ENCODE data around the gene ENO1. TPM values are rescaled to one million over a fixed set of nuclear protein-coding genes. Genes with fewer than 3 reads are reported as not detected.

Gene ENO1
- total and polyA plus RNA-seq, 9 donors, result 334 to 469 (median 394) TPM

- Histone ChIP-seq H3K27me3 (ENCODE audit: control insufficient read depth, insufficient read depth, low read length) (no peaks in the 10 kb centered on the region), H3K4me3 (ENCODE audit: low read length) (no peak overlapping the region), H3K36me3 (ENCODE audit: control insufficient read depth, insufficient read depth, low read length) (no peaks in the 10 kb centered on the region), H3K27ac (ENCODE audit: low read length) (no peak overlapping the region), H3K4me1 (ENCODE audit: control insufficient read depth, insufficient read depth, low read length) (peaks cover 29% of the 10 kb centered on the region), H3K9me3 (replicated peaks; ENCODE audit: control insufficient read depth, low read depth, low read length) (no peaks in the 10 kb centered on the region)
- no peak for DNase-seq
- WGBS (ENCODE audit: insufficient coverage), result 100% methylated on average over 2 of the region's 5 CpGs
These were observed 27.4 kb downstream of the ENO1 start for GRCh38 chr1:8851060-8851459.

- Histone ChIP-seq H3K27me3 (ENCODE audit: control insufficient read depth, insufficient read depth, low read length) (no peaks in the 10 kb centered on the region), H3K27ac (ENCODE audit: low read length) (peak overlapping the region; percentile 90), H3K36me3 (ENCODE audit: control insufficient read depth, insufficient read depth, low read length) (no peaks in the 10 kb centered on the region), H3K9me3 (replicated peaks; ENCODE audit: control insufficient read depth, low read depth, low read length) (no peaks in the 10 kb centered on the region), H3K4me3 (ENCODE audit: low read length) (no peak overlapping the region), H3K4me1 (ENCODE audit: control insufficient read depth, insufficient read depth, low read length) (peaks cover 48% of the 10 kb centered on the region)
- 13% methylated on average over 6 of the region's 19 CpGs for WGBS (ENCODE audit: insufficient coverage)
- DNase-seq, result peak; percentile 96
These were observed 29.7 kb downstream of the ENO1 start for GRCh38 chr1:8848663-8849386.

- Histone ChIP-seq H3K27me3 (ENCODE audit: control insufficient read depth, insufficient read depth, low read length) (no peaks in the 10 kb centered on the region), H3K36me3 (ENCODE audit: control insufficient read depth, insufficient read depth, low read length) (no peaks in the 10 kb centered on the region), H3K9me3 (replicated peaks; ENCODE audit: control insufficient read depth, low read depth, low read length) (no peaks in the 10 kb centered on the region), H3K4me3 (ENCODE audit: low read length) (no peak overlapping the region), H3K4me1 (ENCODE audit: control insufficient read depth, insufficient read depth, low read length) (peaks cover 48% of the 10 kb centered on the region), H3K27ac (ENCODE audit: low read length) (peak overlapping the region; percentile 90)
- 40% methylated on average over 4 of the region's 5 CpGs for WGBS (ENCODE audit: insufficient coverage)
- DNase-seq, result peak; percentile 78
These were observed 30.5 kb downstream of the ENO1 start for GRCh38 chr1:8847990-8848389.

- Histone ChIP-seq H3K36me3 (ENCODE audit: control insufficient read depth, insufficient read depth, low read length) (no peaks in the 10 kb centered on the region), H3K4me3 (ENCODE audit: low read length) (no peak overlapping the region), H3K27me3 (ENCODE audit: control insufficient read depth, insufficient read depth, low read length) (no peaks in the 10 kb centered on the region), H3K4me1 (ENCODE audit: control insufficient read depth, insufficient read depth, low read length) (peaks cover 48% of the 10 kb centered on the region), H3K9me3 (replicated peaks; ENCODE audit: control insufficient read depth, low read depth, low read length) (no peaks in the 10 kb centered on the region), H3K27ac (ENCODE audit: low read length) (no peak overlapping the region)
- no peak for DNase-seq
- 16% methylated on average over 2 of the region's 4 CpGs for WGBS (ENCODE audit: insufficient coverage)
These were observed 32.2 kb downstream of the ENO1 start for GRCh38 chr1:8846263-8846662.

GRCh38 chr1:8845104-8846097 is 33.1 kb downstream of the ENO1 start:
- no peak for DNase-seq
- H3K9me3 ChIP-seq (replicated peaks; ENCODE audit: control insufficient read depth, low read depth, low read length), result no peaks in the 10 kb centered on the region
- peaks cover 48% of the 10 kb centered on the region for H3K4me1 ChIP-seq (ENCODE audit: control insufficient read depth, insufficient read depth, low read length)
- H3K36me3 ChIP-seq (ENCODE audit: control insufficient read depth, insufficient read depth, low read length), result no peaks in the 10 kb centered on the region
- H3K4me3 ChIP-seq (ENCODE audit: low read length), result no peak overlapping the region
- 84% methylated on average over 14 of the region's 21 CpGs for WGBS (ENCODE audit: insufficient coverage)
- peak overlapping the region; percentile 74 for H3K27ac ChIP-seq (ENCODE audit: low read length)
- no peaks in the 10 kb centered on the region for H3K27me3 ChIP-seq (ENCODE audit: control insufficient read depth, insufficient read depth, low read length)

GRCh38 chr1:8844501-8845006 is 33.9 kb downstream of the ENO1 start:
- WGBS (ENCODE audit: insufficient coverage), result 17% methylated on average over 6 of the region's 7 CpGs
- peak; percentile 80 for DNase-seq
- H3K36me3 ChIP-seq (ENCODE audit: control insufficient read depth, insufficient read depth, low read length), result no peaks in the 10 kb centered on the region
- no peaks in the 10 kb centered on the region for H3K27me3 ChIP-seq (ENCODE audit: control insufficient read depth, insufficient read depth, low read length)
- peak overlapping the region; percentile 74 for H3K27ac ChIP-seq (ENCODE audit: low read length)
- no peak overlapping the region for H3K4me3 ChIP-seq (ENCODE audit: low read length)
- H3K9me3 ChIP-seq (replicated peaks; ENCODE audit: control insufficient read depth, low read depth, low read length), result no peaks in the 10 kb centered on the region
- peaks cover 48% of the 10 kb centered on the region for H3K4me1 ChIP-seq (ENCODE audit: control insufficient read depth, insufficient read depth, low read length)

- Histone ChIP-seq H3K9me3 (replicated peaks; ENCODE audit: control insufficient read depth, low read depth, low read length) (no peaks in the 10 kb centered on the region), H3K27me3 (ENCODE audit: control insufficient read depth, insufficient read depth, low read length) (no peaks in the 10 kb centered on the region), H3K4me1 (ENCODE audit: control insufficient read depth, insufficient read depth, low read length) (peaks cover 22% of the 10 kb centered on the region), H3K4me3 (ENCODE audit: low read length) (no peak overlapping the region), H3K27ac (ENCODE audit: low read length) (no peak overlapping the region), H3K36me3 (ENCODE audit: control insufficient read depth, insufficient read depth, low read length) (no peaks in the 10 kb centered on the region)
- WGBS (ENCODE audit: insufficient coverage), result 62% methylated on average over 2 of the region's 3 CpGs
- no peak for DNase-seq
These were observed 37.1 kb downstream of the ENO1 start for GRCh38 chr1:8841395-8841794.

- Histone ChIP-seq H3K27ac (ENCODE audit: low read length) (no peak overlapping the region), H3K9me3 (replicated peaks; ENCODE audit: control insufficient read depth, low read depth, low read length) (no peaks in the 10 kb centered on the region), H3K4me1 (ENCODE audit: control insufficient read depth, insufficient read depth, low read length) (peaks cover 16% of the 10 kb centered on the region), H3K27me3 (ENCODE audit: control insufficient read depth, insufficient read depth, low read length) (no peaks in the 10 kb centered on the region), H3K4me3 (ENCODE audit: low read length) (no peak overlapping the region), H3K36me3 (ENCODE audit: control insufficient read depth, insufficient read depth, low read length) (no peaks in the 10 kb centered on the region)
- DNase-seq, result no peak
- no CpG with 5 or more reads among the region's 7 CpGs for WGBS (ENCODE audit: insufficient coverage)
These were observed 38.5 kb downstream of the ENO1 start for GRCh38 chr1:8839990-8840389.

- peak; percentile 50 for DNase-seq
- H3K27me3 ChIP-seq (ENCODE audit: control insufficient read depth, insufficient read depth, low read length), result no peaks in the 10 kb centered on the region
- H3K36me3 ChIP-seq (ENCODE audit: control insufficient read depth, insufficient read depth, low read length), result no peaks in the 10 kb centered on the region
- WGBS (ENCODE audit: insufficient coverage), result 51% methylated on average over 9 of the region's 14 CpGs
- peak overlapping the region; percentile 29 for H3K27ac ChIP-seq (ENCODE audit: low read length)
- no peaks in the 10 kb centered on the region for H3K9me3 ChIP-seq (replicated peaks; ENCODE audit: control insufficient read depth, low read depth, low read length)
- no peak overlapping the region for H3K4me3 ChIP-seq (ENCODE audit: low read length)
- H3K4me1 ChIP-seq (ENCODE audit: control insufficient read depth, insufficient read depth, low read length), result peaks cover 11% of the 10 kb centered on the region
These were observed 42.4 kb downstream of the ENO1 start for GRCh38 chr1:8835941-8836643.
